HG03439 (cell line): Measurements from ENCODE around the gene KCNG2.

ENCODE experiments used
- ATAC-seq: cut with Tn5 transposase; IDR thresholded peaks from one replicate; pipeline ENCODE4 v1.9.1; 2021; ENCODE audit warnings: mild to moderate bottlenecking, moderate library complexity; ENCODE audit not compliant: unreplicated experiment

Gene KCNG2

DNA sequence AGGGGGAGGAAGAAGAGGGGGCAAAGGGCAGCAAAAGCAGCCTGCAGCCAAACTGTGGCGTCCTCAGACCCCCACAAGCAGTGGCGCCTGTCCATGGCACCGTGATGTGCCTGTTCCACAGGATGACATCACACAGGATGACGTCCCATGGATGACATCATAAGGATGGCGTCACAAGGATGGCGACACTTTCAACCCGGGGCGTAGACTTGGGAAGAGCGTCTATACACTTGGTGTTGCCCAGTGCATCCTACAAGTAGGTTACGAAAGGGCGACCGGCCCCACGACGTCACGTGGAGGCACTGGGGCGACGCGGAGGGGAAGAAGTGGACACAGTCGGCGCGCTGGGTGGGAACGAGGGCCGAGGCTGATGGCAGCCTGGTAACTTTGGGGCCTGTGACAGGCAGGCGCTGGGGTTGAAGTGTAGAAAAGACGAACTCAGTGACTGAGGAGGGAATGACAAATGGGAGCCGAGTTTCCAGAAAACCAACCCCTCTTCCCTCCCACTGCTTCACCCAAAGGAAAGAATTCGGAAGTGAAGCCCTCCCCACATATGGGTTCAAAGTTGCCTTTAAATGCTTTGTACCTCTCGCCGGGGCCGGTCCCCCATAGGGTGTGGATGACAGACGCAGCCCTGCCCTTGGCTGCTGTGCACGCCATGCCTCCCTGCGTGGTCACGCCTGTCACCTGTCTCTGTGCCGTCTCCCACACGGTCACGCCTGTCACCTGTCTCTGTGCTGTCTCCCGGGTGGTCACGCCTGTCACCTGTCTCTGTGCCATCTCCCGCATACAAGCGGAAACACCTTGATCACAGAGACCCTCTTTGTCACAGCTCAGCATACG, 13.4 kb upstream of the KCNG2 start:
- no peak for ATAC-seq

GRCh38 chr18:79784965-79785770, 12.6 kb upstream of the KCNG2 start:
- no peak for ATAC-seq

GRCh38 chr18:79785831-79786230, 11.9 kb upstream of the KCNG2 start:
- no peak for ATAC-seq

DNA sequence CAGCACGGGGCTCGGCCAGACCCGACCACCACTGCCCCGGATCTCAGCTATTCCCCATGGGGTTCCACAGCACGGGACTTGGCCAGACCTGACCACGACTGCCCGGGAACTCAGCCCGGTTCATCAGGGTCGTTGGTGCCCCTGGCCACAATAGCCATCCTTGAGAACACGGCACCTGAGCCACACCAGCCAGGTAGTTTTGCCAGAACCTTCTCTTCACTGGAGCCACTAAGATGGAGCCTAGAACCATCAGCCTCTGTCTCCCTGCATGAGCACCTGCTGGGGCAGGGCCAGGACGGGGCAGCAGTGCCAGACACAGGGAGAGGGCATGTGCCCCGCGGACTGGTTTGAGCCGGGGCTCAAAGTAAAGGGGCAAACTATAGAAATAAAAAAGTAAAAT, 11.4 kb upstream of the KCNG2 start:
- no peak for ATAC-seq

GRCh38 chr18:79786786-79787526, 10.8 kb upstream of the KCNG2 start:
- no peak for ATAC-seq

- no peak for ATAC-seq
Observed at GRCh38 chr18:79787527-79787864, 10.2 kb upstream of the KCNG2 start.

GRCh38 chr18:79787865-79788733, 9.6 kb upstream of the KCNG2 start:
- no peak for ATAC-seq

- no peak for ATAC-seq
Observed at GRCh38 chr18:79788734-79789085, 9.0 kb upstream of the KCNG2 start.

GRCh38 chr18:79789091-79789891, 8.4 kb upstream of the KCNG2 start:
- no peak for ATAC-seq

DNA sequence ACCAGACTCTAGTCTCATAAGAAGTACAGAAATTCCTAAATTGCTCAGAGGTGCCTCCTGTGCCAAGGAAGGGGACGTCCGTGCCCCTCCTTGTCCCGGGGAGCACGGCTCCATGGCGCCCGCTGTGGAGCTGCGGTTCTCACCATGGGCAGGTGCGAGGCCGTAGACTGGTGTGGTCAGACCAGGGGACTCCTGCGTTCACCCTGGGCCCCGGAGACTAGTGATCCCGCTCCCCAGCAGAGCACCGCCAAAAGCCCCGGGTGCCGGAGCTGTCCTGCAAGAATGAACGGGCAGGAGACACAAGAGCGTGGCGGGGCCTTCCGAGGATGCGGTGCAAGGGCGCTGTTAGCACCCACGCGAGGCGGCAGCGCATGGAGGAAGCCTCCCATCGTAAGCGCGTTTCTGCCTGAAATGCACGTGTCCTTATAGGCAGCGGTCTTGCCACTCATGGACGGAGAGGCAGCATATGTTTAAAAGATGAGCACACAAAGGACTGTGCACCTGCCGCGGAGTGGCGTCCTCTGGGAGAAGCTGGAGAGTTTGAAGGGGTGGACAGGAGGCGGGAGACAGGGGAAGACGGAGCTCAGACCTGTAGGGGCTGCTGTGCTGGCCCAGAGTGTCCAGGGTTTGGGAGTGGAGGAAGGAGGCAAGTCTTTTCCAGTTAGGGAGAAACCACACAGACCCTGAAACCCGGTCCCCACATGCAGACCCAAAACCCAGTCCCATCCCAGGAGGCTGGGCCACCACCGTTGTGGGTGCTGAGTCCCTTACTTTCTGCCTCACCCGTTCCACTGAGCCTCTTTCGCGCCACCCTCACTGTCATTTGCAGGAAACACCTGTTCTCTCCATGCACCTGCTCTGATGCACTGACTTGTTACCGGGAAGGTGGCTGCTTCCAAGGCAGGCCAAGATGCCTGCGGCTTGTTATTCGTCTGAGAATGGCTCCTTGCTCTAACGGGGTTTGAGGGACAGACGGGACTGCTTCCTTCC, 7.5 kb upstream of the KCNG2 start:
- no peak for ATAC-seq

DNA sequence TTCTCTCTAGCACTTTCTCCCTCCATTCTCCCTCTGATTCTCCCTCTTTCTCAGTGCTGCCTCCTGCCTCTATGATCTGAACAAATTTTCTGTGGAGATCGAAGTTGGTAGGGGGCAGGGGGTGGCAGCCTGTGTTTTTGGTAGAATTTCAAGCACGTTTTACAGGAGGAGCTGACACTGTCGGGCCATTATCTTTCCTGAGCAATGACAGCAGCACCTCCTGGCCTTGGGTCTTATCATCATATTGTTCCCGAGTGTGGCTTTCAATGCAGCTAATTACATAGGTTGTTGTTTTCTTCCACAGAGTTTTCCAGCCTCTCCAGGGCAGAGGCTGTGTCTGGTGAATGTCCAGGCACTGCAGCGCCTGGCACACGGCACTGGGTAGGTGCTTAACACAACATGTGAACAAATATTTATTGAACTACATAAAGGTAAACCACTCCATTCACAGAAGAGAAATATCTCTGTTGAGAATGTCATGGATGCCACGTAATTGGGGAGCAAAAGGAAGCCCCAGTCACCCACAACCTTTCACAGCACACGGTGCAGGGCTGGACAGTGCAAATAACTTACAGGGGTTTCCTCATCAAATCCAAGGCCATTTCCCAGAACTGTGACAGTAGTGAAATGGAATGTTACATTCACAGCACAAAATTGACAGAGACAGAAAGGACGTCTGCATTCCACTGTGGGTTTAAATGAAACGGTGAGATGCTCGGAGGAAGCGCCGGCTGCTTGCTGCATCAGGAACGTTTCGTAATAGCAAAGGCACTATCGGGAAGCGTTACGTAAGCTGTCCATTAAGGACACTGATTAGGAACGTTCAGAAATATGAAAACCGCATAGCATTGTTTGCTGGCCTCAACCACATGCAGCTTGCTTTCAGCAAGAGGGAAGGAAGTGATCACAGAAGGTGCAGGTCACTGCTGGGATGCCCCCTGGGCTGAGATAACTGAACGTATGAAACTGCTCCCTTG, 6.5 kb upstream of the KCNG2 start:
- no peak for ATAC-seq

DNA sequence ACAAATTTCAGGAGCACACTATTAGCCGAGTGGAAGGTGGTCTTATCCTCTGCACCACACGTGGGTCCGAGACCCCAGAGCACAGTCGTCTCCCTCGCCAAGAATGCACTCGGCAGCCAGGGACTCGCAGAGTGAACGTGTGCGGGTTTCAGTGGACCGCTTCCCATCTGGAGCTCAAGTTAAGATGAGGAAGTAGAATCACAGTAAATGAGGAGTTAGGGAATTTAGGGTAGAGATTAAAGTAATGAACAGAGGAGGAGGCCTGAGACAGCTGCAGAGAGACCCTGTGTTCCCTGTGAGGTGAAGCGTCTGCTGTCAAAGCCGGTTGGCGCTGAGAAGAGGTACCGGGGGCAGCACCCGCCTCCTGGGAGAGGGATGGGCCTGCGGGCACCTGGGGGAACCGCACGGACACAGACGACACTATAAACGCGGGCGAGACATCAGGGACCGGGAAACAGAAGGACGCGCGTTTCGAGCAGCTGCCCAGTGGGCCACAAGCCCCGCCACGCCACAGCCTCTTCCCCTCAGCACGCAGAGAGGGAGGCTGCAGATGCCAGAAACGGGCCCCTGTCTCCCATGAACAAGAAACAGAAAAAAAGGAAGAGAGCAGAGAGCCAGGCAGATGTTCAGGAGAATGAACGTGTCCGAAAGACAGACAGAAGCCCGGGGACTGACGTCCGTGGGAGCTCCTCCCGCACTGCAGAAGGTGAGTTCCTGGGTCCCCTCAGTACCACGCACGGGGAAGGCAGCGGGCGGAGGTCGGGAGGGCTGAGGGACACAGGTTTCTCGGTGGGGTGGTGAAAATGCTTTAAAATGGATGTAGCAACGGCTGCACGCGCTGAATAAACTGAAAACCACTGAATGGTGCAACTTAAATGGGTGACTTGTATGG, 5.4 kb upstream of the KCNG2 start:
- ATAC-seq = no peak

GRCh38 chr18:79792988-79793355, 4.8 kb upstream of the KCNG2 start:
- ATAC-seq = no peak

GRCh38 chr18:79794846-79795245, 2.9 kb upstream of the KCNG2 start:
- no peak for ATAC-seq

GRCh38 chr18:79795446-79795845, 2.3 kb upstream of the KCNG2 start:
- no peak for ATAC-seq

GRCh38 chr18:79796016-79796415, 1.7 kb upstream of the KCNG2 start:
- no peak for ATAC-seq
